HG02798 (cell line): ENCODE results near the gene DOC2B.
"Not testable (repeated sequence)": the region's sequence is repeated elsewhere in the genome, so short reads cannot be mapped to it uniquely, and the experiment has no call there.

Source experiments
- ATAC-seq: cut with Tn5 transposase; IDR thresholded peaks from one replicate; pipeline ENCODE4 v1.9.1; 2021; ENCODE audit warnings: mild to moderate bottlenecking; ENCODE audit not compliant: unreplicated experiment, poor library complexity

Gene DOC2B

GRCh38 chr17:213286-214105, 32.0 kb upstream of the DOC2B start:
- no peak for ATAC-seq

GRCh38 chr17:210402-210801, 29.0 kb upstream of the DOC2B start:
- no peak for ATAC-seq

GRCh38 chr17:208429-208828, 27.0 kb upstream of the DOC2B start:
- ATAC-seq = no peak

GRCh38 chr17:207775-208174, 26.3 kb upstream of the DOC2B start:
- no peak for ATAC-seq

- no peak for ATAC-seq
These were observed 25.6 kb upstream of the DOC2B start for GRCh38 chr17:206941-207560.

- ATAC-seq = not testable (repeated sequence)
These were observed 25.0 kb upstream of the DOC2B start for GRCh38 chr17:206484-206883.

GRCh38 chr17:205817-206216, 24.4 kb upstream of the DOC2B start:
- no peak for ATAC-seq

GRCh38 chr17:205148-205669, 23.8 kb upstream of the DOC2B start:
- ATAC-seq = no peak

GRCh38 chr17:204427-205147, 23.1 kb upstream of the DOC2B start:
- ATAC-seq = no peak

GRCh38 chr17:202501-202951, 21.1 kb upstream of the DOC2B start:
- no peak for ATAC-seq

GRCh38 chr17:201736-202135, 20.3 kb upstream of the DOC2B start:
- ATAC-seq = not testable (repeated sequence)

GRCh38 chr17:201257-201656, 19.8 kb upstream of the DOC2B start:
- ATAC-seq = not testable (repeated sequence)

- ATAC-seq = no peak
These were observed 19.1 kb upstream of the DOC2B start for GRCh38 chr17:200586-200985.

GRCh38 chr17:199806-200545, 18.5 kb upstream of the DOC2B start:
- ATAC-seq = no peak

- no peak for ATAC-seq
These were observed 17.7 kb upstream of the DOC2B start for GRCh38 chr17:199191-199604.

GRCh38 chr17:198225-198624, 16.8 kb upstream of the DOC2B start:
- ATAC-seq = not testable (repeated sequence)

- no peak for ATAC-seq
These were observed 15.9 kb upstream of the DOC2B start for GRCh38 chr17:197352-197751.

GRCh38 chr17:194828-195602, 13.6 kb upstream of the DOC2B start:
- ATAC-seq = no peak
